AG04450 (cell line): ENCODE results near the gene STAM. TPM values are rescaled to one million over a fixed set of nuclear protein-coding genes. Genes with fewer than 3 reads are reported as not detected.

Experiments used
- CTCF ChIA-PET: fragments of 300-600, 350-600 bp; formaldehyde crosslinking; extraction: SDS; loops from one replicate; lab custom pipeline; 2022; ENCODE audit warnings: antibody characterized with exemption, inconsistent platforms; lab: Charles Lee
- POLR2A ChIA-PET: fragments of 350-600 bp; formaldehyde crosslinking; extraction: SDS; loops from one replicate; lab custom pipeline; 2021; ENCODE audit warnings: antibody characterized with exemption, inconsistent platforms; lab: Yijun Ruan, JAX
- DNase-seq: peaks from one replicate; pipeline ENCODE4 v3.0.0-alpha.2; 2011; ENCODE audit warnings: low read depth, low spot score
- H3K27ac ChIP-seq: one replicate; pipeline ENCODE4 v1.5.1; 2012; ENCODE audit warnings: low read depth, low read length, control low read depth
- H3K27me3 ChIP-seq: one replicate; pipeline ENCODE4 v1.6.0; 2012; ENCODE audit warnings: low read length; ENCODE audit not compliant: control insufficient read depth, insufficient read depth
- H3K4me3 ChIP-seq: 2 replicates; pipeline ENCODE4 v1.5.1; 2011; ENCODE audit warnings: mild to moderate bottlenecking, low read depth, low read length, control low read depth
- H3K9me3 ChIP-seq: 2 replicates; pipeline ENCODE4 v1.5.1; 2012; ENCODE audit warnings: low read length; ENCODE audit not compliant: control insufficient read depth, insufficient read depth
- polyA plus RNA-seq: library from polyadenylated mRNA; depleted of rRNA; stranded (reverse); fragments of >200 nt; gene quantifications from 2 replicates; pipeline ENCODE4 v1.2.3, GENCODE V29; 2011
- TF ChIP-seq, protein P1 (sequence below): IDR thresholded peaks from 2 replicates; pipeline ENCODE4 v1.5.1; 2011; ENCODE audit warnings: low read depth, low read length, control low read depth, inconsistent platforms

The STAM gene
- polyA plus RNA-seq, 1 experiment: 43.6 TPM

DNA sequence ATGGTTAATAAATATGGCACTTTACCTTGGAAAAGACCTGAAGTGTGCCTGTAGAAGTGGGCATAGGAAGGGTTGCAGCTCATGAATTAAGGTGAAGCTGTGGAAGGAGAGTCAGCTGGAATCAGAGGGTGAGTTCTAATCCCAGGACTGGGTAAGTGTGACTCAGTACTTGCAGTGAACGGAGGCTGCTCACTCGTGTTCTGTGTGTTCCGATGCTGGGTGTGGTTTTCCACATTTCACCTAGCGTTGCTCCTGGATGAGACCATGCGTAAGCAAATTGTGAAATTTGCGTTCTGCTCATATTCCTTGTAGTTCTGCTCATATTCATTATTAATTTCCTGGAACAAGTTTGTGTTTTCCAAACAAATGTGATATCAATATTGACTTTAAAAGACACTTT lies 85.7 kb downstream of the STAM start:
- H3K27ac ChIP-seq: no peak overlapping the region
- H3K9me3 ChIP-seq: no peaks in the 10 kb centered on the region
- no peak for DNase-seq
- POLR2A ChIA-PET: no interaction called here
- TF ChIP-seq, protein P1, sequence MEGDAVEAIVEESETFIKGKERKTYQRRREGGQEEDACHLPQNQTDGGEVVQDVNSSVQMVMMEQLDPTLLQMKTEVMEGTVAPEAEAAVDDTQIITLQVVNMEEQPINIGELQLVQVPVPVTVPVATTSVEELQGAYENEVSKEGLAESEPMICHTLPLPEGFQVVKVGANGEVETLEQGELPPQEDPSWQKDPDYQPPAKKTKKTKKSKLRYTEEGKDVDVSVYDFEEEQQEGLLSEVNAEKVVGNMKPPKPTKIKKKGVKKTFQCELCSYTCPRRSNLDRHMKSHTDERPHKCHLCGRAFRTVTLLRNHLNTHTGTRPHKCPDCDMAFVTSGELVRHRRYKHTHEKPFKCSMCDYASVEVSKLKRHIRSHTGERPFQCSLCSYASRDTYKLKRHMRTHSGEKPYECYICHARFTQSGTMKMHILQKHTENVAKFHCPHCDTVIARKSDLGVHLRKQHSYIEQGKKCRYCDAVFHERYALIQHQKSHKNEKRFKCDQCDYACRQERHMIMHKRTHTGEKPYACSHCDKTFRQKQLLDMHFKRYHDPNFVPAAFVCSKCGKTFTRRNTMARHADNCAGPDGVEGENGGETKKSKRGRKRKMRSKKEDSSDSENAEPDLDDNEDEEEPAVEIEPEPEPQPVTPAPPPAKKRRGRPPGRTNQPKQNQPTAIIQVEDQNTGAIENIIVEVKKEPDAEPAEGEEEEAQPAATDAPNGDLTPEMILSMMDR: no peak
- CTCF ChIA-PET: interaction anchor here (1.0 to 1.2 kb wide), 2 partner anchors 7 to 13 kb away, joined by 3 to 4 read pairs; no protein-coding TSS in a partner anchor
- H3K27me3 ChIP-seq: no peaks in the 10 kb centered on the region
- H3K4me3 ChIP-seq: no peak overlapping the region

DNA sequence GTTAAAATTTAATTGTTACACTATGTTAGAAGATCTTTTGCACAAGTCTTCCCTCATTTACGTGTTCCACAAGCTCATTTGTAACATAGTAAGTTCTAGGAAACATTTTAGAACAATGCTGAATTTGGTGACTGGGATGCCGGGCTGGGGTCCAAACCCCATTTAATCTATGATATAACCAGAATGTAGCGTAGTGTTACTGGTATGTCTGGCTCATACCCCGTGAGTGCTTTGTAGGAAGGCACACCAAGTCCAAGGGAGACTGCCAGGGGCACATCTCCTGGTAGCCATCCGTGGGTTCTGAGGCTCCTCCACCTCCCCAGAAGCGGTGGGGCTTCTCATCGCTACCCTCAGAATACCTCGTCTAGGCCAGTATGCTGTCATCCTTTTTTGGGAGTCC lies 86.7 kb downstream of the STAM start:
- no peaks in the 10 kb centered on the region for H3K9me3 ChIP-seq
- TF ChIP-seq, protein P1: no peak
- no peaks in the 10 kb centered on the region for H3K27me3 ChIP-seq
- POLR2A ChIA-PET: no interaction called here
- H3K27ac ChIP-seq: no peak overlapping the region
- no peak overlapping the region for H3K4me3 ChIP-seq
- DNase-seq: no peak
- CTCF ChIA-PET: interaction anchor here (1.0 kb wide), 1 partner anchor 12 kb away, joined by 3 read pairs; no protein-coding TSS in a partner anchor

DNA sequence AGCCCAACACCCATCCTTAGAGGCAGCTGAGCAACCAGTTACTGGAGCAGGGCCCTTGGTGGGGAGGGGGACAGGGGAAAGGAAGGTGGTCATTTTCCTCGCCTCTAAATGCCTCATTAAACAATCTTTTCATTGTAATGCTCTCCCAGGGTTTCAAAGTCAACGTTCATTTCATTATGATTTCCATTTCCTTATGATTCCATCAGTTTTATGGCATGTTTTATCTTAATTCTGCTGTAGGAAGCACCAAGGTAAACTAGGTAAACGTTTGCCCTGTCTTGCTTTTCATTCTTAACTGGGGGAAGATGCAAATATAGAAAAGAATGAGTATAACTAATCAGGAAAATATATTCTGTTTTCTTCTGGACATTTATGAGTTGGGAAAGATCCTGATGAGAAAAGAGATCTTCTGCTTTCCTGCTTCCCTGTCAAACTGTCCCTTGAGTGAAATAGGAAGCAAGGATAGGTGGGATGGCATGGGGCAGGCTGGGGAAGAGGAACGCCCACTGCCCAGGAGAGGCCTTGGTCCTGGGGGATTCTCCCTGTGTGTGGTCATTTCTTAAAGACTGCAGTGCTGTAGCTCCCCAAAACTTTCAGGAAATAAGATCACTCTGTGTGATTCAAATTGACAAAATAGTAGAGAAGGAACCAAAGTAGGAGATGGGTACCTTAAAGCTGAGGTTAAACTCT lies 87.5 kb downstream of the STAM start:
- CTCF ChIA-PET: interaction anchor here (0.7 kb wide), 1 partner anchor 123 kb away, joined by 3 read pairs; no protein-coding TSS in a partner anchor
- no peak for DNase-seq
- Histone ChIP-seq H3K27ac (no peak overlapping the region), H3K9me3 (no peaks in the 10 kb centered on the region), H3K4me3 (no peak overlapping the region), H3K27me3 (no peaks in the 10 kb centered on the region)
- TF ChIP-seq, protein P1: no peak
- POLR2A ChIA-PET: no interaction called here

DNA sequence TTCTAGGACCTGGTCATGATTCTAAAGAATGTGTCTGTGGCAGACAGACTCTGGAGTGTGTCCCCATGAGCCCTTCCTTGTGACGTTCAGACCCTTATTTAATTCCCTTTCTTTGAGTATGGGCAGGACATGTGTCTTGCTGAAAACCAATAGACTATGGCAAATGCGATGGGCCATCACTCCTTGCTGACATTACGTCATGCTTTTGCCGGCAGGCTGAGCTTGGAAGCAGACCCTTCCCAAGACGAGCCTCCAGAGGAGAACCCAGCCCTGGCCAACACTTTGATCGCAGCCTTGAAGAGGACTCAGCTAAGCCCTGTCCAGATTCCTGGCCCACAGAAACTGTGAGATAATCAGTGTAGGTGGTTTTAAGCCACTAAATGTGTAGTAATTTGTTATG lies 89.7 kb downstream of the STAM start:
- H3K27me3 ChIP-seq: no peaks in the 10 kb centered on the region
- POLR2A ChIA-PET: no interaction called here
- no peaks in the 10 kb centered on the region for H3K9me3 ChIP-seq
- H3K4me3 ChIP-seq: no peak overlapping the region
- DNase-seq: no peak
- TF ChIP-seq, protein P1: no peak
- H3K27ac ChIP-seq: no peak overlapping the region
- CTCF ChIA-PET: no interaction called here

DNA sequence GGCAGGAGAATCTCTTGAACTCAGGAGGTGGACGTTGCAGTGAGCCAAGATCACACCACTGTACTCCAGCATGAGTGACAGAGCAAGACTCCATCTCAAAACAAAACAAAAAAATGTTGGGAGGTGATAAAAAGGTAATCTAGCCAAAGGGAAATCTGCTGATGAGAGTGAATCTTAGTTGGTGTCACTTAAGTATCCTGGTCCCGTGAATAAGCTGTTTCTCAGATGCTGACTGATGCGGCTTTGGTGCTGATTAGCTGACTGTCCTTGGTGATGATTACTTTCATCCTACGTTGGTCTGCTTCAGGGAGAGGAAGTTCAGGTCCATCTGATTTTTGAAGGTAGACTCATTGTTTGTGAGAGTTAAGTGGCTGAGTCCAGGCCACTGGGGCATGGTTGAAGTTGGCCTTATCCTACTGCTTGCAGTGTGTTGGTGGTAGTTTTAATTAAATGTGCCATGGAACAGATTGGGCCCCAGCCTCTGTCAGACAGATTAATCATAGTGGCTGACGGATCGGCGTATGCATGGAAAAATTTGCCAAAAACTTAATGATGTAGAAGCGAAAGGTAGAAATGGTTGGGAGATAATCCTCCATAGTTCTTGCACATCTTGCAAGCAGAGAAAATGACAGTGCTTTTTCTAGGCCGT lies 90.6 kb downstream of the STAM start:
- CTCF ChIA-PET: interaction anchor here (0.5 to 1.0 kb wide), 2 partner anchors 99 to 128 kb away, joined by 3 to 4 read pairs; no protein-coding TSS in a partner anchor

More for the DNA sequence above, 90.6 kb downstream of the STAM start:
- no peaks in the 10 kb centered on the region for H3K9me3 ChIP-seq
- no peak overlapping the region for H3K27ac ChIP-seq
- no peak for DNase-seq
- POLR2A ChIA-PET: interaction anchor here (0.7 kb wide), 1 partner anchor 90 kb away, joined by 3 read pairs; the partner anchor contains the start of gene STAM
- H3K4me3 ChIP-seq: no peak overlapping the region
- H3K27me3 ChIP-seq: no peaks in the 10 kb centered on the region
- TF ChIP-seq, protein P1: no peak
